Stimulated activated effector memory CD8-positive, alpha-beta T cell treated with anti-CD3 and anti-CD28 coated beads, Interleukin-12 subunit alpha, Interleukin-12 subunit beta, amount 100 ng/mL, for 72 hours (primary cell): ENCODE data around the gene C2orf49.

Experiments
- ATAC-seq: fragments of 150-1000 bp; cut with Tn5 transposase; 2 replicates; pipeline ENCODE4 v1.10.0; 2021
- DNase-seq, 2 donors: peaks; one replicate each; pipeline ENCODE4 v3.0.0; 2021 to 2022; ENCODE audit warnings: low spot score in 2 of 2
- H3K27ac Mint-ChIP-seq: one replicate; pipeline ENCODE4 v1.8.0; 2022; ENCODE audit warnings: mild to moderate bottlenecking, mixed read lengths
- H3K36me3 Mint-ChIP-seq: one replicate; pipeline ENCODE4 v1.8.0; 2022; ENCODE audit warnings: mild to moderate bottlenecking, mixed read lengths
- H3K4me1 Mint-ChIP-seq: one replicate; pipeline ENCODE4 v1.8.0; 2022; ENCODE audit warnings: mixed read lengths
- H3K4me3 Mint-ChIP-seq: one replicate; pipeline ENCODE4 v1.8.0; 2022; ENCODE audit warnings: mild to moderate bottlenecking, mixed read lengths
- H3K9me3 Mint-ChIP-seq: one replicate; pipeline ENCODE4 v1.8.0; 2022; ENCODE audit warnings: mixed read lengths

Gene C2orf49

GRCh38 chr2:105396254-105397024, 59.1 kb downstream of the C2orf49 start:
- no peak for DNase-seq
- no peak overlapping the region for H3K27ac Mint-ChIP-seq
- ATAC-seq = peak; percentile 84

GRCh38 chr2:105397025-105397722, 59.8 kb downstream of the C2orf49 start:
- H3K4me1 Mint-ChIP-seq = peaks cover 6% of the 10 kb centered on the region
- no peaks in the 10 kb centered on the region for H3K36me3 Mint-ChIP-seq
- H3K27ac Mint-ChIP-seq = no peak overlapping the region
- no peaks in the 10 kb centered on the region for H3K9me3 Mint-ChIP-seq
- DNase-seq = no peak
- no peak overlapping the region for H3K4me3 Mint-ChIP-seq
- no peak for ATAC-seq

More at GRCh38 chr2:105396254-105397024, 59.1 kb downstream of the C2orf49 start:
- peaks cover 6% of the 10 kb centered on the region for H3K4me1 Mint-ChIP-seq
- no peak overlapping the region for H3K4me3 Mint-ChIP-seq
- no peaks in the 10 kb centered on the region for H3K9me3 Mint-ChIP-seq
- no peaks in the 10 kb centered on the region for H3K36me3 Mint-ChIP-seq

- DNase-seq (no peak), ATAC-seq (no peak)
- H3K27ac Mint-ChIP-seq = no peak overlapping the region
- peaks cover 6% of the 10 kb centered on the region for H3K4me1 Mint-ChIP-seq
- no peaks in the 10 kb centered on the region for H3K36me3 Mint-ChIP-seq
- H3K9me3 Mint-ChIP-seq = no peaks in the 10 kb centered on the region
- peak overlapping the region; percentile 65 for H3K4me3 Mint-ChIP-seq
These were observed 60.6 kb downstream of the C2orf49 start for GRCh38 chr2:105397953-105398335.

GRCh38 chr2:105398336-105399206, 61.2 kb downstream of the C2orf49 start, which contains the start of gene FHL2:
Gene FHL2, minus strand, starts transcription at chr2:105399051. Its CDS starts 12,535 bp downstream, at chr2:105386516.
- H3K36me3 Mint-ChIP-seq = no peaks in the 10 kb centered on the region
- peak; percentile 32 to 74 for DNase-seq
- peaks cover 6% of the 10 kb centered on the region for H3K4me1 Mint-ChIP-seq
- no peak within 1 kb of the TSS for H3K27ac Mint-ChIP-seq
- peak; percentile 93 for ATAC-seq
- H3K9me3 Mint-ChIP-seq = no peaks in the 10 kb centered on the region
- peak within 1 kb of the TSS; percentile 65 for H3K4me3 Mint-ChIP-seq
